Measurements from ENCODE around the gene IPO9. TPM values are rescaled to one million over a fixed set of nuclear protein-coding genes. Genes with fewer than 3 reads are reported as not detected.

IPO9 gene
- polyA plus RNA-seq, 1 donor, result 29.5 TPM

- no peak overlapping the region for H3K27ac ChIP-seq (ENCODE audit: low read length)
- H3K36me3 ChIP-seq (ENCODE audit: control insufficient read depth, insufficient read depth, low read length), result peaks cover 45% of the 10 kb centered on the region
- H3K4me1 ChIP-seq (ENCODE audit: control insufficient read depth, insufficient read depth, low read length), result no peaks in the 10 kb centered on the region
- no peaks in the 10 kb centered on the region for H3K27me3 ChIP-seq (ENCODE audit: control insufficient read depth, insufficient read depth, low read length)
- WGBS (ENCODE audit: insufficient coverage, low lambda C conversion rate), result 80% methylated on average over 1 of the region's 8 CpGs
- no peak overlapping the region for H3K4me3 ChIP-seq (ENCODE audit: low read length)
- DNase-seq, result no peak
- no peaks in the 10 kb centered on the region for H3K9me3 ChIP-seq (ENCODE audit: control insufficient read depth, low read depth, low read length)
These were observed 47.3 kb downstream of the IPO9 start for GRCh38 chr1:201876148-201876818.

DNA sequence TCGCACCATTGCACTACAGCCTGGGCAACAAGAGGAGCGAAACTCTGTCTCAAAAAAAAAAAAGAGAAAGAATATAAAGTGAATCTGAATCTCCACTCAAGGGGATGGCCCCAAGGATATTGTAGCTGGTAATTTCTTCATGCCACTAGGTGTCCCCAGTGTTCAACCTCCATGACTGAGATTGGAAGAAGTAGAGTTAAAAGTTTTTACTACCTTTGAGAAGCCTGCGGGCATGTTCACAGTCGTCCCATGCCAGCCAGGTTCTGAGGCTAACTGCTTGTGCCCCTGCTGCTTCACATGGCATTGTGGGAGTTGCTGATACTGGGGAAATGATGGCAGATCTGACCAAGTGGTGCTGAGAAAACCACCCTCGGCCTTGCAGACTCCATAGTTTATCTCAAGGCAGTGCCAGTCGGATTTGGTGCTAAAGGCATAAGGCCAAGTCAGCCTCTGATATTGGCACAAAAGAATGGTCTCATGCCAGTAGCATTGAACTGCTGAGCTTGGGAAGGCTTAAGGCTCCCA is 49.0 kb downstream of the IPO9 start:
- H3K4me1 ChIP-seq (ENCODE audit: control insufficient read depth, insufficient read depth, low read length), result no peaks in the 10 kb centered on the region
- no CpG with 5 or more reads among the region's 6 CpGs for WGBS (ENCODE audit: insufficient coverage, low lambda C conversion rate)
- no peak overlapping the region for H3K4me3 ChIP-seq (ENCODE audit: low read length)
- peak; percentile 33 to 40 for DNase-seq
- no peaks in the 10 kb centered on the region for H3K9me3 ChIP-seq (ENCODE audit: control insufficient read depth, low read depth, low read length)
- no peak overlapping the region for H3K27ac ChIP-seq (ENCODE audit: low read length)
- H3K27me3 ChIP-seq (ENCODE audit: control insufficient read depth, insufficient read depth, low read length), result peaks cover 3% of the 10 kb centered on the region
- peaks cover 28% of the 10 kb centered on the region for H3K36me3 ChIP-seq (ENCODE audit: control insufficient read depth, insufficient read depth, low read length)

GRCh38 chr1:201880928-201881571 is 52.1 kb downstream of the IPO9 start:
- WGBS (ENCODE audit: insufficient coverage, low lambda C conversion rate), result 60% methylated on average over 1 of the region's 6 CpGs
- no peaks in the 10 kb centered on the region for H3K9me3 ChIP-seq (ENCODE audit: control insufficient read depth, low read depth, low read length)
- DNase-seq, result no peak
- peaks cover 5% of the 10 kb centered on the region for H3K36me3 ChIP-seq (ENCODE audit: control insufficient read depth, insufficient read depth, low read length)
- no peaks in the 10 kb centered on the region for H3K4me1 ChIP-seq (ENCODE audit: control insufficient read depth, insufficient read depth, low read length)
- H3K27ac ChIP-seq (ENCODE audit: low read length), result no peak overlapping the region
- no peak overlapping the region for H3K4me3 ChIP-seq (ENCODE audit: low read length)
- H3K27me3 ChIP-seq (ENCODE audit: control insufficient read depth, insufficient read depth, low read length), result peaks cover 17% of the 10 kb centered on the region

DNA sequence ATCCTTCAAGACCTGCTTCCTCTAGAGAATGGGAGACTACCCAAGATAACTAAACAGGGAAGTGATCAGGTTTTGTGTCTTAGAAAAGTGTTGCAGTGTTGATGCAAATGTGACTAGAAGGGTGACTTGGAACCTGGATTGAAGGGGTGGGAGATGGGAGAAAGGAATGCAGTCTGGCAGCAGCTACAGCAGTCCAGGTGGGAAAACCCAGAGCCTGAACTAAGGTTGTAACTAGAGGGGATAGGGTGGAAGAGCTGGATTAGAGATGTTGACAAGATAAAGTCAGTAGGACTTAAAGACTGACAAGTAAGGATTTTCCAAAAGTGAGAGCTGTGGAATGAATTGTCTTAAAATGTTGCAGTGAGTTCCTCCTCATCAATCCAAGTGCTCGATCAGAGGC is 52.7 kb downstream of the IPO9 start:
- Histone ChIP-seq H3K4me1 (ENCODE audit: control insufficient read depth, insufficient read depth, low read length) (no peaks in the 10 kb centered on the region), H3K4me3 (ENCODE audit: low read length) (no peak overlapping the region), H3K9me3 (ENCODE audit: control insufficient read depth, low read depth, low read length) (no peaks in the 10 kb centered on the region), H3K27me3 (ENCODE audit: control insufficient read depth, insufficient read depth, low read length) (peaks cover 23% of the 10 kb centered on the region), H3K27ac (ENCODE audit: low read length) (no peak overlapping the region), H3K36me3 (ENCODE audit: control insufficient read depth, insufficient read depth, low read length) (no peaks in the 10 kb centered on the region)
- DNase-seq, result no peak
- WGBS (ENCODE audit: insufficient coverage, low lambda C conversion rate), result no CpG with 5 or more reads among the region's 1 CpG

- DNase-seq, result no peak
- Histone ChIP-seq H3K27ac (ENCODE audit: low read length) (no peak overlapping the region), H3K4me3 (ENCODE audit: low read length) (no peak overlapping the region), H3K36me3 (ENCODE audit: control insufficient read depth, insufficient read depth, low read length) (no peaks in the 10 kb centered on the region), H3K4me1 (ENCODE audit: control insufficient read depth, insufficient read depth, low read length) (no peaks in the 10 kb centered on the region), H3K27me3 (ENCODE audit: control insufficient read depth, insufficient read depth, low read length) (peaks cover 33% of the 10 kb centered on the region), H3K9me3 (ENCODE audit: control insufficient read depth, low read depth, low read length) (no peaks in the 10 kb centered on the region)
- 80% methylated on average over 2 of the region's 2 CpGs for WGBS (ENCODE audit: insufficient coverage, low lambda C conversion rate)
These were observed 53.7 kb downstream of the IPO9 start for GRCh38 chr1:201882665-201883132.

DNA sequence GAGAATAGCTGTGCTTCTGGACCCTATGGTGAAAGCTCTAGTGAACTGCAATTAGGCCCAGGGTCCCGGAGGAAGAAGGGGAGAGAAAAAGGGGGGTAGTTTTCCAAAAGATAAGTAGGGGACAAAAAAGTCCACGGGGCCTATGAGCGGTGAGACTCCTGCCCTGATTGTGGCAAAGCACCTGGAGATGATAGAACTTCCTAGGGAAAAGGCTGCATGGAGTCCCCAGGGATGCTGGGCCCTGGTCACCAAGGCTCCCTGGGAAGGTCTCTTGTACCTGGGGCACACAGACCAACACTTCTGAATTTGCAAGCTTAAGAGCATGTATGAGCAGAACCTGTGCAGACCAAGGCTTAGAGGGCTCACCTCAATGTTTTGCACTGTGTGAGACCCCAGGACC is 54.3 kb downstream of the IPO9 start:
- no peaks in the 10 kb centered on the region for H3K36me3 ChIP-seq (ENCODE audit: control insufficient read depth, insufficient read depth, low read length)
- H3K4me3 ChIP-seq (ENCODE audit: low read length), result no peak overlapping the region
- H3K27me3 ChIP-seq (ENCODE audit: control insufficient read depth, insufficient read depth, low read length), result peaks cover 39% of the 10 kb centered on the region
- WGBS (ENCODE audit: insufficient coverage, low lambda C conversion rate), result no CpG with 5 or more reads among the region's 3 CpGs
- H3K27ac ChIP-seq (ENCODE audit: low read length), result no peak overlapping the region
- no peaks in the 10 kb centered on the region for H3K4me1 ChIP-seq (ENCODE audit: control insufficient read depth, insufficient read depth, low read length)
- no peak for DNase-seq
- no peaks in the 10 kb centered on the region for H3K9me3 ChIP-seq (ENCODE audit: control insufficient read depth, low read depth, low read length)

- no peak for DNase-seq
These were observed 54.8 kb downstream of the IPO9 start for GRCh38 chr1:201883786-201884185.

GRCh38 chr1:201884425-201884824 is 55.5 kb downstream of the IPO9 start:
- no CpG with 5 or more reads among the region's 1 CpG for WGBS (ENCODE audit: insufficient coverage, low lambda C conversion rate)
- Histone ChIP-seq H3K27me3 (ENCODE audit: control insufficient read depth, insufficient read depth, low read length) (peaks cover 49% of the 10 kb centered on the region), H3K9me3 (ENCODE audit: control insufficient read depth, low read depth, low read length) (peaks cover 3% of the 10 kb centered on the region), H3K27ac (ENCODE audit: low read length) (no peak overlapping the region), H3K36me3 (ENCODE audit: control insufficient read depth, insufficient read depth, low read length) (no peaks in the 10 kb centered on the region), H3K4me3 (ENCODE audit: low read length) (no peak overlapping the region), H3K4me1 (ENCODE audit: control insufficient read depth, insufficient read depth, low read length) (peaks cover 6% of the 10 kb centered on the region)
- no peak for DNase-seq

More at GRCh38 chr1:201883786-201884185, 54.8 kb downstream of the IPO9 start:
- 60% methylated on average over 1 of the region's 7 CpGs for WGBS (ENCODE audit: insufficient coverage, low lambda C conversion rate)
- no peaks in the 10 kb centered on the region for H3K9me3 ChIP-seq (ENCODE audit: control insufficient read depth, low read depth, low read length)
- no peaks in the 10 kb centered on the region for H3K36me3 ChIP-seq (ENCODE audit: control insufficient read depth, insufficient read depth, low read length)
- H3K27ac ChIP-seq (ENCODE audit: low read length), result no peak overlapping the region
- H3K4me3 ChIP-seq (ENCODE audit: low read length), result no peak overlapping the region
- peaks cover 43% of the 10 kb centered on the region for H3K27me3 ChIP-seq (ENCODE audit: control insufficient read depth, insufficient read depth, low read length)
- H3K4me1 ChIP-seq (ENCODE audit: control insufficient read depth, insufficient read depth, low read length), result no peaks in the 10 kb centered on the region

DNA sequence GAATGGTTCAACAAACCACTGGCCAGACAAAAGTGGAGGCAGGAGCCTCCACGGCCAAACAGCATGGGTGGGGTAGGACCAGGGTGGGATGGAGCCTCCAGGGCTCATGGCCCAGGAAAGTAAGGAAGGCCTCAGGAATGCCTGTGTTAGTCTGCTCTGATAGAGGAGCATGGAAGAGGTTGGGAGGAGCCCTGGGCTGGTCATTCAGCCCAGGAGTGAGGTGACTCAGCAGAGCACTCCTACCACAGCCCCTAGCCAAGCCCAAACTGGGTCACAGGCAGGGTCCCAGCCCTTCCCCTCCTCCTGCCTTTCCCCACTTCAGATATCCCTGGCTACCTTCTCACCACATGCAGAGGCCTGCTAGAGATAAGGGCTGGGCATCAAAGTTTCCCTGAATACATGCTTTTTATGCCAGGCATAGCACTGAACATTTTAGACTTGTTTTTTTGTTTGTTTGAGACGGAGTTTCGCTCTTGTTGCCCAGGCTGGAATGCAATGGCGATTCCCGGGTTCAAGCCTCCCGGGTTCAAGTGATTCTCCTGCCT is 56.6 kb downstream of the IPO9 start:
- peaks cover 3% of the 10 kb centered on the region for H3K9me3 ChIP-seq (ENCODE audit: control insufficient read depth, low read depth, low read length)
- no peaks in the 10 kb centered on the region for H3K36me3 ChIP-seq (ENCODE audit: control insufficient read depth, insufficient read depth, low read length)
- peaks cover 60% of the 10 kb centered on the region for H3K27me3 ChIP-seq (ENCODE audit: control insufficient read depth, insufficient read depth, low read length)
- DNase-seq, result no peak
- H3K27ac ChIP-seq (ENCODE audit: low read length), result no peak overlapping the region
- 90% methylated on average over 2 of the region's 6 CpGs for WGBS (ENCODE audit: insufficient coverage, low lambda C conversion rate)
- H3K4me3 ChIP-seq (ENCODE audit: low read length), result no peak overlapping the region
- peaks cover 6% of the 10 kb centered on the region for H3K4me1 ChIP-seq (ENCODE audit: control insufficient read depth, insufficient read depth, low read length)

GRCh38 chr1:201886103-201886885 is 57.3 kb downstream of the IPO9 start:
- H3K4me3 ChIP-seq (ENCODE audit: low read length), result no peak overlapping the region
- H3K27ac ChIP-seq (ENCODE audit: low read length), result no peak overlapping the region
- H3K36me3 ChIP-seq (ENCODE audit: control insufficient read depth, insufficient read depth, low read length), result no peaks in the 10 kb centered on the region
- H3K4me1 ChIP-seq (ENCODE audit: control insufficient read depth, insufficient read depth, low read length), result peaks cover 6% of the 10 kb centered on the region
- H3K9me3 ChIP-seq (ENCODE audit: control insufficient read depth, low read depth, low read length), result peaks cover 3% of the 10 kb centered on the region
- no peak for DNase-seq
- WGBS (ENCODE audit: insufficient coverage, low lambda C conversion rate), result no CpG with 5 or more reads among the region's 9 CpGs
- peaks cover 65% of the 10 kb centered on the region for H3K27me3 ChIP-seq (ENCODE audit: control insufficient read depth, insufficient read depth, low read length)

Data from large intestine (tissue), 3 donors.